K562 (cell line): ENCODE measurements around the gene HINT3.
"Not testable (repeated sequence)": the region's sequence is repeated elsewhere in the genome, so short reads cannot be mapped to it uniquely, and the experiment has no call there.

Source experiments
- EP300 ChIP-seq: IDR thresholded peaks from 2 replicates; pipeline ENCODE4 v1.6.1; 2012; ENCODE audit warnings: low read length, improper control_type of control experiment
- POLR2AphosphoS5 ChIP-seq: IDR thresholded peaks from 2 replicates; pipeline ENCODE4 v1.6.1; 2011; ENCODE audit warnings: mild to moderate bottlenecking, low read depth, low read length, moderate library complexity; ENCODE audit not compliant: control insufficient read depth, insufficient read depth
- RAD51 ChIP-seq: fragments of 450-650 bp; IDR thresholded peaks from 2 replicates; pipeline ENCODE4 v1.7.1; 2016; ENCODE audit warnings: low read depth, mild to moderate bottlenecking, borderline replicate concordance

DNA sequence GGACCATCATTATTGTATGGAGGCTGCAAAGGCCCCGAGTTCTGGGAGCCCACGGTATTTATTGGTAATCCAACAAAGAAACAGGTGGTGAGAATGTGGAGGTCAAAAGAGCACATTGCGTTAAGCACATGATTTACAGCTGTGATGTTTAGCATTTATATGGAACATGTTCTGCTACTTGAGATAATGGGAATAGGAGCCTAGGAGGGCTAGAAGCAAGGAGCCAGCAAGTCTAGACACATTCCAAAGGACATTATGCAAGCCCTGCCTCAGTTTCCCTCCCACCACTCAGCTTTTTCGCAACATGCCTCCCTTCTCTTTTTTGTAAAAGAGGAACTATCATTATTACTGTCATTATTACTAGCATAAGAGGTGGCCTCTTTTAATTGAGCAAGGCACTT, 45.5 kb upstream of the HINT3 start:
- not testable (repeated sequence) for TF ChIP-seq POLR2AphosphoS5, EP300, RAD51
